HS-27A (cell line): Measurements from ENCODE around the gene DNTT.
"Not testable (repeated sequence)": the region's sequence is repeated elsewhere in the genome, so short reads cannot be mapped to it uniquely, and the experiment has no call there.

Source experiments
- DNase-seq: peaks from one replicate; pipeline ENCODE4 v3.0.0-alpha.2; 2012; ENCODE audit warnings: low read depth, missing footprints

DNTT gene

DNA sequence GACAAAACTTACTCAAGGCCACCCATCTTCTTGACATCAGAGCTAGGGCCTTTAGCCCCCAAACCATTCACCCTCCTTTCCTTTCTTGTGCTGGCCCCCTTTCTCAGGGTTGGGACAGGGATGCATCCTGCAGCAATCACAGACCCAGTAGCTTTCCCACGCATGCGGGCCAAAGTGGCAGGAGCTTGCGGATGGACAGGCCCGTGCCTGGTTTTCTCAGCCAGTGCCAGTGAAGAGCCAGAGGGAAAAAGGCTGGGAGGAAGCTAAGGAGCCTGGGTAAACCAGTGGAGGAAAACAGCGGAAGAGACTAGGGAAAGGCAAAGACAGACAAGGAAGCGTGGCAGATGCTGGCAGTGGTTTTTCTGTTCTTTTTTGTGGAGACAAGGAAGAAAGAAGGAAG, 27.8 kb upstream of the DNTT start:
- DNase-seq: no peak

DNA sequence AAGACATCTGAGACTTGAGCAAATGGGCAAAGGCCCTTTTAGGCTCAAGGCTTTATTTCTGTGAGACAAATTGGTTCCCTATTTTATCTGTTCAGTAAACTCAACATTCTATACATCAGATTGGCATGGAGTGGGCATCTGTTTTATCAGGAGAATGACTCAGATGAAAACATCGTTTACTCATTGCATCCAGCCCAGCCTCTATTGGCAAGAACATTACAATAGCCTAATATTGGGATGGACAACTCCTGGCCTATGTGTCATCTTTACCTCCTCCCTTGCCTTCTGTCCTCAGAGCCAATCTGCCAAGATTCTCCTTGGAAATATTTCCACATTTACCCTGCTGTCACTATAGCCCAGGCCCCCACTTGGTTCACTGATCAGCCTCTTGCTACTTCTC, 27.4 kb upstream of the DNTT start:
- DNase-seq: no peak

DNA sequence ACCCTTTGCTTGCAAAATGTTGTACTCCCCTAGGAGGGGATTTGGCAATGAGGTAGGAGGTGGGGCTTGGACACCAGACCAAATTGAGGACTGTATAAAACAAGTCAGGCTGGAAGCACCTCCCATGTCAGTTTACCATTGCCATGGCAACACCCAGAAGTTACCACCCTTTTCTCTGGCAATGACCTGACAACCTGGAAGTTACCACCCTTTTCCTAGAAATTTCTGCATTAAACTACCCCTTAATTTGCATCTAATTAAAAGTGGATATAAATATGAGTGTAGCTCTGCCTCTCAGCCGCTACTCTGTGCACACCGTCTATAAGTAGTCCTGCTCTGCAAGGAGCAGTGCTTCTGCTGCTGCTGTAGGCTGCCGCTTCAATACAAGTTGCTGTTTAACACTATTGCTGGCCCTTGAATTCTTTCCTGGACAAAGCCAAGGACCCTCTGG, 25.0 kb upstream of the DNTT start:
- no peak for DNase-seq

GRCh38 chr10:96280859-96281258, 23.4 kb upstream of the DNTT start:
- no peak for DNase-seq

DNA sequence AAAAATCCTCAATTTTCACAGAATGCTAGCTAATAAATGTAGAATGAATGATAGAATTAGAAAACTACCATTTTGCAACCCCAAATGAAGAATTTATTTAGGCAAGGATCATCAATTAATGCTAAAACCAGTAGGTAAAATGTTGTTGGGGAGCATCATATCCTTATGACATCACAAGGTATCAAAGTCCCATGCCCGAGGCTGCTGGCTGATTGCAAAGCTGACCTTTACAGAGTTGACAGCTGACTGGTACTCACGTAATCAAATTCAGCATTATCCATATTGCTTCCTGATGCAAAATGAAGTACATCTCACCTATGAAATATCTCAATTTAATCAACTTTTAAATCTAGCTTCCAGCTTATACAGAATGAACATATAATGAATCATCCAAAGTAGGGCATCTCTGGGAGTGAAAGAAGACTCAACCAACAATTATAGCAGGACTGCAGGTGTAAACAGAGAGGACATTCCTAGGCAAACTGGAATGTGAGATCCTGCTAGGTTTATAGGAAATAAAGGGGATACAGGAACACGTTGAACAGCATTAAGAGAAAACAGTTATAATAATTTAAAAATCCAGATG, 22.7 kb upstream of the DNTT start:
- no peak for DNase-seq

DNA sequence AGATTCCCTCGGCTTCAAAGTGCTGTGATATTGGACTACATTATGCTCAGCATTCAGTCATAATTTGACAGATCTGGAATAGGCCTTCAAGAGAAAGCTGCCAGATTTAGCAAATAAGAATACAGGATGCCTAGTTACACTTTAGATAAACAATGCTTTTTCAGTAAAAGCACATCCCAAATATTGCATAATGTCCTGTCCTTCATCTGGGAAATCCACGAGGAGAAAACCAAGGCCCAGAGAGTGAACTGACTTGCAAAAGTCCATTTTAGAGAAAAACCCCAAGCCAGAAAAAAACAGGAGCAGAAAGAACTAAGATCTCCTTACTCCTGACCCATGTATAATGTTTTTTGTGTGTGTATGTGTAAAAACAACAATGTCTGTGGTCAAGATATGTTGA, 20.9 kb upstream of the DNTT start:
- DNase-seq: no peak

DNA sequence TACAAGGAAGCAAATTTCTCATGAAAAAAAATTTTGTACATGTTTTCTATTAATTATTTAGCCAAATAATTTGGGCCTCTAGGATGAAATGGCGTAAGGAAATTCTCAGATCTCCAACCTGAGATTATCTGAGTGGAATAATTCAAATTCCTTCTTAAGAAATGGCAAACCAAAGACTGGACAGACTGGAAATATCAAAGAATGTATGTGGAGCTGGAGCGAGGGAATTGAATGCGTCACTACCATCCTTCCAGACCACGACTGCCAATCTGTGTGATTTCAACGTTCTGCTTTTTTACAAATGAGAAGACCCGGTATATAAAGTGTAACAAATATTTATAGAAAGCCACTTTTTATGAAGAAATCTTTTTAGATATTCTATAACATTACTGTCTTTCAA, 20.5 kb upstream of the DNTT start:
- DNase-seq: no peak

GRCh38 chr10:96285331-96285752, 18.9 kb upstream of the DNTT start:
- no peak for DNase-seq

DNA sequence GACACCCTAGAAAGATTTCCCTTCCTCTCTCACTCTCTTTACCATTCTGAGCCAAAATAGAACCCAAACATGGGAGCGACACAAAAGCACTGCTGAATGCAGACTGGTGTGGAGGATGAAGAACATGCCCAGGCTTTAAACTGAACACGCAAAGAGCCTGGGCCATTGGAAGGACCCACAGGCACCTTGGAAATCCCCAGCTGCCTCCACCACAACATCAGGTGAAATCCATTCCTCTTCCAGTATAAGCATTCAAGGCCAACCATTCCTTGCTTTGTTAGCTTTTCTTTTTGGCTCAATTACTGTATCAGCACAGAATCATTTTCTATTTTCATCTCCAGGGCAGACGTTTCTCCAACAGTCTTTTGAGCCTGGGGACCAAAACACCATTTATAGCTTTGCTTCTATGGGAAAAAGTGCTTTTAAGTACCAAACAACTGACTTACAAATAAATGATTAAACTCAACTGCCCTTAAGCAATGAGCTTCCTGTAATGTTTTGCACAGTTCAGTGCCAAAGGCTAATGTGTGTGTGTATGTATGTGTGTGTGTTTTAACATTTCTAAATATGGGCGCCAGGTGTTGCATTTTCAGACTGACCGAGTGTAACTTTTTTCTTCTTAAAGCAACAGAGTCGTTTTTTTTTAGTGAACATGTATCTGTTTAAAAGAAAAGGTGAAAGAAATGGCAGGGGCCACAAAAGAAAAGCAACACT, 16.7 kb upstream of the DNTT start:
- no peak for DNase-seq

DNA sequence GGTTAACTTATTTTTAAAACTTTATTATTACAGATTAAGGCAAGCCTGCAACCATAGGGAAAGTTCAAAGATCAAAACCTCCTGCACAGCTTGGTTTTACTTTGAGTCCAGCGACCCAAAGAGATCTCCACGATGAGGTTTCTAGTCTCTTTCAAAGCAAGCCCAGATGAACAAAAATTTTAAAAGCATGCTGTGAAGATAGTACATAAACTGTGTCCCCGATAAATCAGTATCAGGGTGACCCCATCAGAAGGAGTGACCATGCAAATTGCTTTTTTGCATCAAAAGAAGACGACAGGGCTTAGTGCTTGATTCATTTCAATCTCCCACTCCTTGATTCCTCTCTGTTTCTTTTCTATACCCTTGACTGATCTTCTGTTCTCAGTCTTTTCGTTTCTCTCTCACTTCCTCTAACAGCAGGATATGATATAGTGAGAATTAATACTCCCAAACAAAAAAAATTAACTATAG, 16.0 kb upstream of the DNTT start:
- DNase-seq: no peak

DNA sequence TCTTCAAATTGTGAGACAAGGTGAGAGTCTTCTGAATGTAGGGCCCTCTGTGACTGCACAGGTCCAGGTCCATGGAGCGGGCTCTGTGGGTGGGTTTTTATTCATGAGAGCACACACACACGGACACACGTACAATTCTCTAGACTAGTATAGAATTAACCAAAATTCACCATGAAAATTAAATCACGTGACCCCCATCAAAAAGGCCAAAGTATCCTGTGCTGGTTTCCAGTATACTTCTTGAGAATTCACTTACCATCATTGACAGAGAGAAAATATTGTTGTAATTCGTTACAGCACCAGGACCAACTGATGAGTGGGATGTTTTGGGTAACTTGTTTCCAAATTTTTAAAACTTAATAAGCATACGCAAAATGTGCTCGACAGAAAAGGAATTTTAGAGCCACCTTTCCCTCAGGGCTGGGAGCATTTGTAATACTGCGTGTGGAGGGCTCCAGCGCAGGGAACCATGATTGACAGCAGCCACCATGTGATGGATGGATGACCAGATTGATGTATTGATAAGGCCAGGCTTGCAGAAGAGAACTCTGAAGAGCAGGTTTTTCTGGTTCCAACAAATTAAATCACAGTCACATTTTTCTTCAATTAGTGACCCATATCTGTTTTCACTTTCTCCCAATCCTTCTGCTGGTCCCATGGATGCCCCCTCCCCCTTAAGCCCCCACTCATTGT, 14.9 kb upstream of the DNTT start:
- DNase-seq: no peak

GRCh38 chr10:96290368-96291133, 13.7 kb upstream of the DNTT start:
- DNase-seq: no peak

- DNase-seq: no peak
These were observed 11.0 kb upstream of the DNTT start for GRCh38 chr10:96292971-96293920.

DNA sequence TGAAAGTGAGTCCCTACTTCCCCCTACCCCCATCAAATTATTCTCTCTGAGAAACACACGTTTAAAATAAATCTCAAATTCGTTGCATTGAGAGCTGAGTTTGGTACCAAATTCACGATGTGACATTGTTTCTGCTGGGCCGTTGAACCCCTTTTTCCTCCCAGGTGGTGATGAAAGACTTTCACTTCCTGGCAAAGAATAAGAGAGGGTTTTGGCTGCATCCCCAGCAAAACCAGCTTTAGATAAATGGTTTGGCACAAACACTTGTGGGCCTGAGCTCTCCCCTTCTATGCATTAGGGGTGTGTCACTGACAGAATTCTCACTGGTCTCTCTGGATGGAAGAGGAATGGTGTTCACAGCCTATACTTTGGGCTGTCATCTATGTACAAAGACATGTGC, 8.8 kb upstream of the DNTT start:
- no peak for DNase-seq

DNA sequence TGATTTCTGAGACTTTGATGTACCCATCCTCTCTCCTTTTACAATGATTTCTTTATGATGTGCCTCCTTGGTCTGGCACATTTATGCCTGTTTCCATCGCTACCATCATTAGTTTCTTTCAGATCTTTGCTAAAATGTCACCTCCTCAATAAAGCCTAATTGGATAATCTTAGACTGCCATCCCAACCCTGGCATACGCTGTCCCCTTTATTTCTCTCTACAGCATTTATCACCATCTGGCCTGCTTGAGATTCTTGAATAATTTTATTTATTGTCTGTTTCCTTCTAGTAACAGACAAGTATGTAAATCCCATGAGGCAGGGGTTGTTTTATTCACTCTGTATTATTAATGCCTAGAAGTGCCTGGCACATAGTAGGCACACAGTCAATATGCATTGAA, 6.7 kb upstream of the DNTT start:
- no peak for DNase-seq

- DNase-seq: no peak
These were observed 5.9 kb upstream of the DNTT start for GRCh38 chr10:96298362-96298761.

GRCh38 chr10:96299383-96299782, 4.9 kb upstream of the DNTT start:
- no peak for DNase-seq

DNA sequence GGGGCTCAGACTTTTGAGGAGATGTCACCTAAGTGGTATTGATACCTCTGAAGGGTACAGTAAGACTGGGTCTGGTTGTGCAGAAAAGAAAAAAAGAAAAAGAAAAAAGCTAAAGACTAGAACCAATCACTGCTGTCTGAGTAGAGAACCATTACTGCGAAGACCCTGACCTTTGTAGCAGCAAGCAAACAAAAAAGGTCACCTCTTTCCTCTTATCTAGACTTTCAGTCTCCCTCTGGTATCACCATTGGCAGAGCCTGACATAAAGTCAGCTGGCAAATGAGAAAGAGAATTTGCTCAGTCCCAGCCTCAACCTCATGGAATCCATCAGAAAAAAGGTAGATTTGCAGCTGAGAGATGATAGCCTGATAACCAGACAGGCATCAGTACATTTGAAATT, 2.6 kb upstream of the DNTT start:
- DNase-seq: no peak

DNA sequence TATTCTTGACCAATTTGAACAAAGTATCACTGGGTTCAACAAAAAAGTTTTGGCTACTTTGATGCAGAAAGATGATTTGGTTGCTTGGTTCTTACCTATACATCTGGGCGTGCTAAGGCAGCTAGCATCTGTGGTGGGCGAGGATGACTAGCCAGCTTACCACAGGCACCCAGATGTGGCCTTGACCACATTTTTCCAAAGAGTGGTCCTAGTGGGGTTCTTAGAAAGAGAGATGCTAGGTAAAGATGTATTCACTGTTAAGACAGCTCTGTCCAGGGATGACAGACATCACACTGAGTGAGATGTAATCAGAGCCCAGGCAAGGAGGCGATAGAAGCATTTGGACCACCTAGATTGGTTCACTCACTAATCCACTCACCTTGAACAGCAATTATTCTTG, 785 bp downstream of the DNTT start:
- no peak for DNase-seq

DNA sequence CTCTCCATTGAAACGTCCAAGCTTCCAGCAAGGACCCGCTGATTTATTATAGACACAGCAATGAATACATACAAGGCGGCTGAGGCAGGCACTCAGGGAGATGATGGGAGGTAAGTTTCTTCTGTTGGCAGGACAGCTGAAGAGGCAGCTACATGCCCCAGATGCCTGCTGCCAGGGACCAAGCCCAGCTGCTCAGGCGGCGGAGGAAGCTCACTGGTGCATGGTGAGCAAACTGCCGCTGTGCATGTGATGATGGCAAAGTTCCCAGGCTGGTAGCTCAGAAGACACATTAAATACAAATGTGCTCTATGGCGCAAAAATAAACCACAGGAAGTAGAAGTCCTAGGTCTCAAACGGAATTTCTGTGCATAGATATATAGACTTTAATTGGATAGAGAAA, 2.3 kb downstream of the DNTT start:
- no peak for DNase-seq

GRCh38 chr10:96308854-96309253, 4.6 kb downstream of the DNTT start:
- DNase-seq: not testable (repeated sequence)
